Skeletal muscle satellite cell (primary cell): ENCODE data around the gene C1orf35.

ENCODE experiments used
- H3K27me3 ChIP-seq: 2 replicates; pipeline ENCODE4 v1.7.0; 2013; ENCODE audit warnings: low read length; ENCODE audit not compliant: control insufficient read depth, insufficient read depth
- H3K36me3 ChIP-seq: 2 replicates; pipeline ENCODE4 v1.7.0; 2013; ENCODE audit warnings: mild to moderate bottlenecking, control low read depth, low read length; ENCODE audit not compliant: insufficient read depth
- H3K4me1 ChIP-seq: 2 replicates; pipeline ENCODE4 v1.7.0; 2013; ENCODE audit warnings: low read length; ENCODE audit not compliant: control insufficient read depth, insufficient read depth
- H3K4me2 ChIP-seq: 2 replicates; pipeline ENCODE4 v1.7.0; 2013; ENCODE audit warnings: mild to moderate bottlenecking, low read length
- H3K4me3 ChIP-seq: 2 replicates; pipeline ENCODE4 v1.7.0; 2013; ENCODE audit warnings: low read length
- H3K9ac ChIP-seq: 2 replicates; pipeline ENCODE4 v1.7.0; 2013; ENCODE audit warnings: mild to moderate bottlenecking, low read depth, low read length, moderate library complexity
- H3K9me3 ChIP-seq: replicated peaks from 2 replicates; pipeline ENCODE4 v1.7.0; 2013; ENCODE audit warnings: mild to moderate bottlenecking, control low read depth, low read length

Gene C1orf35

GRCh38 chr1:228097333-228098081 is 5.6 kb downstream of the C1orf35 start:
- no peak overlapping the region for H3K9ac ChIP-seq
- H3K36me3 ChIP-seq, result peaks cover 78% of the 10 kb centered on the region
- no peaks in the 10 kb centered on the region for H3K27me3 ChIP-seq
- H3K4me1 ChIP-seq, result peaks cover 5% of the 10 kb centered on the region
- no peak overlapping the region for H3K4me3 ChIP-seq
- H3K9me3 ChIP-seq, result peaks cover 9% of the 10 kb centered on the region
- no peak overlapping the region for H3K4me2 ChIP-seq

DNA sequence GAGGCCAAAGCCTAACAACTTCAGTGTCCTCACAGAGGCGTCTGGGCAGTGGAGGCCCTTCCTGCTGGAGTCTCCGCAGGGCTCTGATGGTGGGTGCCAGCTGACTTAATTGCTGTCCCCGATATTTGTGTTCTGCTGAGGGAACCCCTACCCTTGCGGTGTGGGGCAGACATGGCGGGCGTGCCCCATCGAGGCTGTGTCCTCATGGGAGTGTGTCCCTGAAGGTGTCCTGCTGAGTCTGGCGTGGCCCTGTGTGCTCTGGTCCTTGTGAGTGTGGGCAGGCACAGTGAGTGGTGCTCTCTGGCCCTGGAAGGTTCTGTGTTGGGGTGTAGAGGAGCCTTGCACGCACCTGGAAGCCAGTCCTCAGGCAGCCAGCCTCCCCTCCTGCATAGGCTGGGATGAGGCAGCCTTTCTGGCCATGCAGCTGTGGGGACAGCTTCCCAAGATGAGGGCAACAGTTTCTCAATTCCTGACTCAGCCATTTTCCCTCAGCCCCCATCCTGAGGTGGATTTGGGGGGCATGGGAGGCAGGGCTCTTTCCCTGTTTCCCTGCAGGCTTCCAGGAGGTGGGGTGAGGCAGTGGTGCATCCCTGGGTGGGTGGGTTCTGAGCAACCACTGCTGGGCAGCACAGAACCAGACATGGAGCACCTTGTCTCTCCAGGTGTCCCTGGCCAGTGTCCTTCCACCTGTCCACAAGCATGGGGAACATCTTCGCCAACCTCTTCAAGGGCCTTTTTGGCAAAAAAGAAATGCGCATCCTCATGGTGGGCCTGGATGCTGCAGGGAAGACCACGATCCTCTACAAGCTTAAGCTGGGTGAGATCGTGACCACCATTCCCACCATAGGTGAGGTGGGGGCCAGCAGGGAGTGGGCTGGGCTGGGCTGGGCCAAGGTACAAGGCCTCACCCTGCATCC is 6.5 kb downstream of the C1orf35 start:
- H3K4me2 ChIP-seq, result no peak overlapping the region
- no peak overlapping the region for H3K4me3 ChIP-seq
- no peak overlapping the region for H3K9ac ChIP-seq
- H3K4me1 ChIP-seq, result peaks cover 2% of the 10 kb centered on the region
- peaks cover 9% of the 10 kb centered on the region for H3K9me3 ChIP-seq
- no peaks in the 10 kb centered on the region for H3K27me3 ChIP-seq
- peaks cover 85% of the 10 kb centered on the region for H3K36me3 ChIP-seq

DNA sequence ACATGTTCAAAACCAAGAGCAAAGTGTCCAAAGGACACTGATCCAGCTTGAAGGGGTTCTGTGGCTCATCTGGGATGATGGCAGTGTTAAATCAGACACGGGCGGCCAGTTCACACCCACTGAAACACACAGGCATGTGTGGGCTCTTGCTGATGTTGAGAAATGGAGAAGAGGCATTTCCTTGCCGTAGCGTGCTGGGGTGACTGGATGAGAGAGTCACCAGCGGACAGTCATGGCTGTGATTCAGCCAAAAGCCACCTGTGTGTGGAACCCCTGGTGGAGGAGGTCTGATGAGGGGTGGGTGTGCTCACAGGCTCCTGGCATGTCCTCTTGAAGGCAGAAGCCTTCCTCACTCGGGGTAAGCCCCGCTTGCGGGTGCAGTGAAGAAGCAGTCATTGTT is 7.2 kb downstream of the C1orf35 start:
- no peaks in the 10 kb centered on the region for H3K27me3 ChIP-seq
- no peak overlapping the region for H3K4me3 ChIP-seq
- H3K9me3 ChIP-seq, result peaks cover 9% of the 10 kb centered on the region
- peaks cover 90% of the 10 kb centered on the region for H3K36me3 ChIP-seq
- H3K4me1 ChIP-seq, result peaks cover 8% of the 10 kb centered on the region
- H3K9ac ChIP-seq, result no peak overlapping the region
- H3K4me2 ChIP-seq, result no peak overlapping the region

DNA sequence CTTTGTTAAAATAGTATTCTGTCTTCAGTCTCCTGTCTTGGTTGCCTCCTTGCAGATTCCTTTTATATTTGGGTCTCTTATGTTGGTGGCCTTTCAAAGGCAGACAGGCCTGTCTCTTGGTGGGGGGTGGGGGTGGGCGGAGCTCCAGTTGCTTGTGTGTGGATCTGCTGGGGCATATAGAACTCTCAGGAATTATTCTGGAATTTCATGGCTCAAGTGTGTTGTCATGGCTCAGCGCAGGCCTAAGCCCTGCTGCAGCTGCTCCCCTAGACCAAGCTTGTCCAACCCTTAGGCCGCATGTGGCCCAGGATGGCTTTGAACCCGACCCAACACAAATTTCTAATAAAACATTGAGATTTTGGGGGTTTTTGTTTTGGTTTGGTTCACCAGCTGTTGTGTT is 8.0 kb downstream of the C1orf35 start:
- Histone ChIP-seq H3K4me1 (peaks cover 16% of the 10 kb centered on the region), H3K36me3 (peaks cover 88% of the 10 kb centered on the region), H3K4me2 (no peak overlapping the region), H3K27me3 (no peaks in the 10 kb centered on the region), H3K9me3 (peaks cover 9% of the 10 kb centered on the region), H3K9ac (no peak overlapping the region), H3K4me3 (no peak overlapping the region)

DNA sequence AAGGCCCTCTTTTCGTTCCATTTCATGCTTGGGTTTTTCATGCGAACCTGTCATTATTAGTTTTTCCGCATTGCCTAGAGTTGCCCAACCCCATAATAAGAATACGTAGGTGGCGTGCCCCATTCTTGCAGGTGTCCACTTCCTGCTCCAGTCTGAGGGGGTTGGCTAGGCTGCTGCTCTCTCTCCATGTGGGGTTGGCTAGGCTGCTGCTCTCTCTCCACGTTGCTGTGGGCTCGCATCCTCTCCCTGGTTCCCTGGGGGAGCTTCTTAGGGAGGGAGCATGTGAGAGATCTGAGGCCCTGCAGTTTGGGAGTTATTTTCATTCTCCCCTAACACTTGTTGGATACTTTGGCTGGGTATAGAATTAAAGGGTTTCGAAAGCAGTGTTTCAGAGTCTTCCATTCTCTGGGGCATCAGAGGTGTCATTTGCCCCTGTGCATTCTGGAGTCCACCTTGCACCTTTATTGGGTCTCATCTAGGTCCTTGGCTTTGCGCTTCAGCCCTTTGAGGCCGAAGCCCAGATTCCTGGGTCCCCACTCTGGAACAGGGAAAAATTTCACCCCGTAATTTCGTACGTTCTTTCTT is 8.6 kb downstream of the C1orf35 start:
- Histone ChIP-seq H3K36me3 (peaks cover 86% of the 10 kb centered on the region), H3K9me3 (peaks cover 9% of the 10 kb centered on the region), H3K4me3 (no peak overlapping the region), H3K9ac (no peak overlapping the region), H3K4me1 (peaks cover 22% of the 10 kb centered on the region), H3K27me3 (no peaks in the 10 kb centered on the region), H3K4me2 (no peak overlapping the region)

GRCh38 chr1:228093050-228093906 is 9.8 kb downstream of the C1orf35 start:
- no peak overlapping the region for H3K4me3 ChIP-seq
- peaks cover 35% of the 10 kb centered on the region for H3K4me1 ChIP-seq
- H3K4me2 ChIP-seq, result no peak overlapping the region
- peaks cover 9% of the 10 kb centered on the region for H3K9me3 ChIP-seq
- peaks cover 80% of the 10 kb centered on the region for H3K36me3 ChIP-seq
- H3K9ac ChIP-seq, result no peak overlapping the region
- no peaks in the 10 kb centered on the region for H3K27me3 ChIP-seq

DNA sequence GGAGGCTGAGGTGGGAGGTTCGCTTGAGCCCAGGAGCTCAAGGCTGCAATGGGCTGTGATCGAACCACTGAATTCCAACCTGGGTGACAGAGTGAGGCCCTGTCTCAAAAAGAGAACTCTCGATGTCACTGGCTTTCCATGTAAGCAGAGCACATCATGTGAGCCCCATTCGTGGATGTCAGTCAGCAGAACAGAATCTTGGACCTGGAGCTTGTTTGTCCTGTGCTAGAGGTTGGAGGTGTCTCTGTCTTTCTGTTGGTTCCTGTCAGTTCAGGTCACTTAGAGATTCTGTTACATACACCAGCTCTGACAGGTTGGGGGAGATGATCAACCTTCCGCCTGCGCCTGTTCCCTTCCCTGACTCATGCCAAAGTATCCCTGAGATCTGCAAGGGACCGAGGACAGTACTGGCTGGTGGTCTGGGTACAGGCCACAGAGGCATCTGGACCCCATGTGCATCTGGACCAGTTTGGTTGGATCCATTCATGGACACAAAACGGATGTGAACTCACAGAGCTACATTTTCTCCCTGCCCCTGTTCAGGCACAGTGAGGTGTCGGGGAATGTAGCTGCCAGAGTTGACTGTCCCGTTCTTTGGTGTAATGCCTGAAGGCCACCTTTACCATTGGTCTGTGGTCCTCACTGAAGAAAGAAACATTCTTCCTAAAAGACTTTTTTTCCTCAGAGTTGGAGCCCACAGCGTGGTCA is 10.6 kb downstream of the C1orf35 start:
- Histone ChIP-seq H3K9ac (no peak overlapping the region), H3K36me3 (peaks cover 75% of the 10 kb centered on the region), H3K4me3 (no peak overlapping the region), H3K27me3 (no peaks in the 10 kb centered on the region), H3K9me3 (peaks cover 9% of the 10 kb centered on the region), H3K4me2 (no peak overlapping the region), H3K4me1 (peaks cover 42% of the 10 kb centered on the region)

GRCh38 chr1:228091084-228091483 is 12.0 kb downstream of the C1orf35 start:
- Histone ChIP-seq H3K4me3 (no peak overlapping the region), H3K4me1 (peaks cover 56% of the 10 kb centered on the region), H3K4me2 (peak overlapping the region; percentile 34), H3K9me3 (peaks cover 9% of the 10 kb centered on the region), H3K27me3 (no peaks in the 10 kb centered on the region), H3K36me3 (peaks cover 64% of the 10 kb centered on the region), H3K9ac (no peak overlapping the region)

DNA sequence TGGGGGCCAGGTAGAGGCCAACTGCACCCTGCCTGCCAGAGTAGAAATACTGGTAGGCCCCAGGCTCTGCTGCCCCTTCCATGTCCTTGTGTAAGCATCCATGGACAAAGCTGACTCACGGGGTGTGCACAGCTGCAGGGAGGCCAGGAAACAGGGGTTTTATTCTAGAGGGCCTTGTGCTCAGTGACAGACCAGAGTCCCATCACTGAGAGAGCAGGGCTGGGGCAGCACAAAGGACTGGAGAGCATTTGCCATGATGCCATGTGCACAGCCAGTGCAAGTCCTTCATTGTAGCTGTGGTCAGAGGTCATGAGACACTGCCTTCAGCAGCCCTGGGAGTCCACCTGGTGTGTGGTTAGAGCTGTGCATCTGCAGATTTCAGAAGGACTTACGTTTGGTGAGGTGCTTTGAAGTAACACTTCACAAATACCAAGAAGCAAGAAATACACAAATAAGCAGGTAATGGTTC is 12.5 kb downstream of the C1orf35 start:
- Histone ChIP-seq H3K36me3 (peaks cover 63% of the 10 kb centered on the region), H3K4me1 (peaks cover 60% of the 10 kb centered on the region), H3K4me2 (peak overlapping the region; percentile 34), H3K9me3 (peaks cover 9% of the 10 kb centered on the region), H3K9ac (no peak overlapping the region), H3K27me3 (no peaks in the 10 kb centered on the region), H3K4me3 (no peak overlapping the region)

DNA sequence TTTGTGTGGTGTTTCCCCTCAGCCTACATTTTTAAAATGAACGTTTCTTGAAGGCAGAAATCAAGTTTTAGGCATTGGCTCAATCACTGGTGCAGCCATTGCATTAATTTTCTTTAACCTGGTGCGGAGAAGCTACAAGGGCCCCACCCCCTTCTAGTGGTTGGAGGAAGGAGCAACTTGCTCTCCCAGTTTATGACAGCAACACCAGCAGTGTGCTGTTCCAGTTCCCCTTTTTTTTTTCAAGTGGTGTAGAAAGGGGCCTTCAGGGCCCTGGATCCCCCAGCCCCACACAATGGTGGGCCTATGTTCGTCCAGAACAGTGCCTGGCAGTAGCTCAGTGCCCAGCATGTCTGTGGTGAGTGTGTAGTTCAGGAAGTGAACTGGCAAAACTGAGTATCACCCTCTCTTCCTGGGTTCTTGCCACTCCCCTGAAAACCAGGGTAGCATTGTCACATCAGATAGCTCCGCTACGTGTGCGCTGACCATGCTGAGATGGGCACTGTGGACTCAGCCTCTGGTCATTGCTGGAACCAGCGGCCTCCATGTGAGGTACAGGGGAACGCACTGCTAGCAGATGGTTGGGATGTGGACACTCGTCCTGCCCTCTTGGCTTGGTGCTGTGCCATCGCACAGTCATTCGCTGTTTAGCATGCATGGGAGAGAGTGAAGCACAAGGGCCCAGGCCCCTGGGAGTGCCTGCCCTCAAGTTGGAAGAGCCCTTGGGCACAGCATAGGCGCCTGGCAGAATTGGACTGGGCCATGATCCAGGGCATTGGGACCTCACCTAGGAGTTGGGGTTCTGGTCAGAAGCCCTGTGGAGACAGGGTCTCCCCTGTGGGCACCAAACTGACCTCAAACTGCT is 13.4 kb downstream of the C1orf35 start:
- Histone ChIP-seq H3K4me1 (peaks cover 69% of the 10 kb centered on the region), H3K9ac (no peak overlapping the region), H3K9me3 (peaks cover 6% of the 10 kb centered on the region), H3K27me3 (no peaks in the 10 kb centered on the region), H3K4me2 (peak overlapping the region; percentile 34), H3K4me3 (no peak overlapping the region), H3K36me3 (peaks cover 65% of the 10 kb centered on the region)
